HL-60 (cell line): Measurements from ENCODE around the gene ZGPAT.

ENCODE experiments used
- POLR2AphosphoS5 ChIP-seq: IDR thresholded peaks from 2 replicates; pipeline ENCODE4 v1.6.1; 2012; ENCODE audit warnings: low read depth
- TF ChIP-seq, protein P1 (sequence below): IDR thresholded peaks from one replicate; pipeline ENCODE4 v1.5.1; 2011; ENCODE audit warnings: low read length, control low read depth, inconsistent platforms; ENCODE audit not compliant: insufficient read depth

DNA sequence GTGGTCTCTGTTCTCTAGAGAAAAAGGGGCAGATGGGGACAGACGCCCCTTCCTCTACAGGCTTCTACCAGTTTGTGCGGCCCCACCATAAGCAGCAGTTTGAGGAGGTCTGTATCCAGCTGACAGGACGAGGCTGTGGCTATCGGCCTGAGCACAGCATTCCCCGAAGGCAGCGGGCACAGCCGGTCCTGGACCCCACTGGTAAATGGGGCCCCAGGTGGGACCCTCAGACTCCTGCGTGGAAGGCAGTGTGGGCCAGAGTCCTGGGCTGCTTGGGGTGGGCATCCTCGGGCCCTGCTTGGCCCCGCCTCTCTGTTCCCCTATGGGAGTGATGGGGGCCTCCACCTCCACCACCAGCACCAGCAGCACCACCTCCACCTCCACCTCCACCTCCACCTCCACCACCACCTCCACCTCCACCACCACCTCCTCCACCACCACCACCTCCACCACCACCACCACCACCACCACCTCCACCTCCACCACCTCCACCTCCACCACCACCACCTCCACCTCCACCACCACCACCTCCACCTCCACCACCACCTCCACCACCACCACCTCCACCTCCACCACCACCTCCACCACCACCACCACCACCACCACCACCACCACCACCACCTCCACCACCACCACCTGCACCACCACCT, 14.6 kb upstream of the ZGPAT start:
- TF ChIP-seq, protein P1, sequence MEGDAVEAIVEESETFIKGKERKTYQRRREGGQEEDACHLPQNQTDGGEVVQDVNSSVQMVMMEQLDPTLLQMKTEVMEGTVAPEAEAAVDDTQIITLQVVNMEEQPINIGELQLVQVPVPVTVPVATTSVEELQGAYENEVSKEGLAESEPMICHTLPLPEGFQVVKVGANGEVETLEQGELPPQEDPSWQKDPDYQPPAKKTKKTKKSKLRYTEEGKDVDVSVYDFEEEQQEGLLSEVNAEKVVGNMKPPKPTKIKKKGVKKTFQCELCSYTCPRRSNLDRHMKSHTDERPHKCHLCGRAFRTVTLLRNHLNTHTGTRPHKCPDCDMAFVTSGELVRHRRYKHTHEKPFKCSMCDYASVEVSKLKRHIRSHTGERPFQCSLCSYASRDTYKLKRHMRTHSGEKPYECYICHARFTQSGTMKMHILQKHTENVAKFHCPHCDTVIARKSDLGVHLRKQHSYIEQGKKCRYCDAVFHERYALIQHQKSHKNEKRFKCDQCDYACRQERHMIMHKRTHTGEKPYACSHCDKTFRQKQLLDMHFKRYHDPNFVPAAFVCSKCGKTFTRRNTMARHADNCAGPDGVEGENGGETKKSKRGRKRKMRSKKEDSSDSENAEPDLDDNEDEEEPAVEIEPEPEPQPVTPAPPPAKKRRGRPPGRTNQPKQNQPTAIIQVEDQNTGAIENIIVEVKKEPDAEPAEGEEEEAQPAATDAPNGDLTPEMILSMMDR: no peak
- TF ChIP-seq POLR2AphosphoS5: no peak
